K562 (cell line): ENCODE measurements around the gene COL9A3. TPM values are rescaled to one million over a fixed set of nuclear protein-coding genes. Genes with fewer than 3 reads are reported as not detected.

Experiments used
- AFF1 ChIP-seq, 2 experiments: fragments of 450-650 bp; IDR thresholded peaks; 2 replicates each; pipeline ENCODE4 v1.6.1; 2018; ENCODE audit warnings: mild to moderate bottlenecking in 2 of 2, low read depth in 1 of 2; ENCODE audit not compliant: partially characterized antibody in 2 of 2
- BRD9 ChIP-seq: fragments of 450-650 bp; IDR thresholded peaks from 2 replicates; pipeline ENCODE4 v1.6.1; 2018; ENCODE audit warnings: low read depth; ENCODE audit not compliant: partially characterized antibody
- BRF2 ChIP-seq: IDR thresholded peaks from 3 replicates; pipeline ENCODE4 v1.6.1; 2011; ENCODE audit warnings: borderline replicate concordance, mild to moderate bottlenecking; ENCODE audit not compliant: insufficient read length, insufficient read depth
- ELF4 ChIP-seq: fragments of 450-650 bp; formaldehyde crosslinking; IDR thresholded peaks from 2 replicates; pipeline ENCODE4 v1.4.0; 2022; ENCODE audit warnings: missing genetic modification characterization
- FOXJ2 ChIP-seq: fragments of 200-800 bp; sonication (Bioruptor generic); IDR thresholded peaks from 2 replicates; pipeline ENCODE4 v1.6.1; 2016; ENCODE audit warnings: missing genetic modification characterization, missing compliant biosample characterization
- ID3 ChIP-seq, 2 experiments: fragments of 250-450 bp in 1 of 2; fragments of 450-650 bp in 1 of 2; sonication (Bioruptor Pico) in 1 of 2; IDR thresholded peaks; 2 replicates each; pipeline versions ENCODE4 v1.6.1 to v1.8.0; 2016 to 2021; ENCODE audit warnings: mild to moderate bottlenecking in 2 of 2, moderate library complexity in 2 of 2, missing compliant biosample characterization in 1 of 2, missing genetic modification characterization in 1 of 2
- KDM2B ChIP-seq: fragments of 250-450 bp; sonication (Bioruptor Pico); IDR thresholded peaks from 2 replicates; pipeline ENCODE4 v1.8.0; 2021; ENCODE audit warnings: mild to moderate bottlenecking, moderate library complexity
- PHTF2 ChIP-seq: fragments of 250-450 bp; sonication (Bioruptor Pico); IDR thresholded peaks from 2 replicates; pipeline ENCODE4 v1.5.0; 2021; ENCODE audit warnings: mild to moderate bottlenecking
- SLC30A9 ChIP-seq: fragments of 250-450 bp; sonication (Bioruptor Pico); IDR thresholded peaks from 2 replicates; pipeline ENCODE4 v1.8.0; 2022; ENCODE audit warnings: mild to moderate bottlenecking, moderate library complexity
- TEAD1 ChIP-seq, 2 experiments: fragments of 450-650 bp in 1 of 2; sonication (generic) in 1 of 2; formaldehyde crosslinking; IDR thresholded peaks; 2 replicates each; pipeline versions ENCODE4 v1.4.0 to v1.8.0; 2020 to 2022; ENCODE audit warnings: mild to moderate bottlenecking in 2 of 2, missing genetic modification reagents in 1 of 2
- TSC22D4 ChIP-seq: fragments of 450-650 bp; IDR thresholded peaks from 2 replicates; pipeline ENCODE4 v1.6.1; 2016; ENCODE audit warnings: missing genetic modification characterization, missing biosample characterization, control low read depth
- ZBTB11 ChIP-seq, 3 experiments: fragments of 200-800 bp in 1 of 3; fragments of 250-450 bp in 1 of 3; fragments of 450-650 bp in 1 of 3; sonication (Bioruptor Pico) in 1 of 3; sonication (Bioruptor generic) in 1 of 3; formaldehyde crosslinking in 1 of 3; IDR thresholded peaks; 2 replicates each; pipeline versions ENCODE4 v1.6.1 to v1.8.0; 2016 to 2022; ENCODE audit warnings: mild to moderate bottlenecking in 2 of 3, missing genetic modification characterization in 2 of 3, missing compliant biosample characterization in 1 of 3, moderate library complexity in 1 of 3
- ZBTB5 ChIP-seq: fragments of 450-650 bp; IDR thresholded peaks from 2 replicates; pipeline ENCODE4 v1.6.1; 2017; ENCODE audit warnings: antibody characterized with exemption
- ZNF274 ChIP-seq: IDR thresholded peaks from 2 replicates; pipeline ENCODE4 v1.6.1; 2011; ENCODE audit warnings: low read depth, mild to moderate bottlenecking, low read length, moderate library complexity, borderline replicate concordance
- ZNF766 ChIP-seq: fragments of 200-800 bp; sonication (Bioruptor generic); conservative IDR thresholded peaks from 2 replicates; pipeline ENCODE4 v1.6.1; 2016; ENCODE audit warnings: missing genetic modification characterization, missing compliant biosample characterization
- ZNF778 ChIP-seq: fragments of 450-650 bp; formaldehyde crosslinking; IDR thresholded peaks from 2 replicates; pipeline ENCODE4 v1.4.0; 2020; ENCODE audit warnings: mild to moderate bottlenecking, moderate library complexity
- polyA plus RNA-seq, 8 experiments: library from polyadenylated mRNA; depleted of rRNA in 4 of 8; stranded (reverse) in 5 of 8; unstranded in 3 of 8; fragments of >200 nt; fragmentation: Nextera tagmentation in 2 of 8; fragmentation: Illumina TruSeq in 1 of 8; extraction: Ambion mirVana in 2 of 8; extraction: Trizol in 1 of 8; gene quantifications; 2 replicates each; pipeline versions ENCODE4 v1.2.1 to v1.2.3, GENCODE V29; 2011 to 2014; ENCODE audit warnings: inconsistent platforms in 1 of 8, missing spikeins in 1 of 8
- total RNA-seq, 7 experiments: library from RNA; depleted of rRNA in 6 of 7; stranded (reverse); fragments of >200 nt in 6 of 7; fragmentation: Illumina TruSeq in 2 of 7; extraction: Trizol in 2 of 7; gene quantifications; 2 replicates each; pipeline versions ENCODE4 v1.2.1 to v1.2.3, GENCODE V29; 2011 to 2021; ENCODE audit warnings: low replicate concordance in 1 of 7

Gene COL9A3
- total and polyA plus RNA-seq, 9 of the 15 experiments (the other 6 are each of a cell fraction or from before 2014, with no cell fraction given) = 0.14 to 3.6 (median 0.88) TPM; not detected in 1

- no peak for TF ChIP-seq ID3 (CRISPR knock-in tag; IDR thresholded peaks at IDR 0.05)
- TF ChIP-seq ID3 (tag; IDR thresholded peaks at IDR 0.05) = no peak
- TF ChIP-seq SLC30A9 (CRISPR knock-in tag) = no peak
- TF ChIP-seq TSC22D4 = no peak
- TF ChIP-seq ZBTB5 = peak; percentile 94
- TF ChIP-seq FOXJ2 (tag) = no peak
- TF ChIP-seq AFF1 (IDR thresholded peaks at IDR 0.05; ENCODE audit: low read depth in 1 of 2, partially characterized antibody in 2 of 2) = no peak
- TF ChIP-seq PHTF2 (CRISPR knock-in tag) = no peak
- TF ChIP-seq ZNF766 (CRISPR knock-in tag) = 0 out of 2 replicates have a peak, but pooled peaks have one; percentile 40
- TF ChIP-seq TEAD1 (CRISPR knock-in tag; IDR thresholded peaks at IDR 0.05) = peak in 1 of 2 experiments; percentile 59; a peak in 1 of 4 replicates
- no peak for TF ChIP-seq BRF2
- TF ChIP-seq KDM2B = no peak
- no peak for TF ChIP-seq ZBTB11 (CRISPR knock-in tag; IDR thresholded peaks at IDR 0.05)
- TF ChIP-seq BRD9 = no peak
- TF ChIP-seq ZNF274 = no peak
- no peak for TF ChIP-seq ELF4
- no peak for TF ChIP-seq ZNF778 (CRISPR knock-in tag)
Observed at GRCh38 chr20:62774762-62775161, 42.1 kb upstream of the COL9A3 start (continued).
